Lung microvascular endothelial cell (primary cell): Measurements from ENCODE around the gene MAML2. TPM values are rescaled to one million over a fixed set of nuclear protein-coding genes. Genes with fewer than 3 reads are reported as not detected.
A peak's percentile ranks its signal among the peaks of the same experiment; 100 is the strongest.

ENCODE experiments used
- DNase-seq, 2 donors: peaks; one replicate each; pipeline versions ENCODE4 v3.0.0 to v3.0.0-alpha.2; 2010; ENCODE audit warnings: low read depth in 2 of 2
- total RNA-seq: library from RNA; depleted of rRNA; stranded (reverse); fragments of >200 nt; gene quantifications from 2 replicates; pipeline ENCODE4 v1.2.1, GENCODE V29; 2014

The MAML2 gene
- 4.6 and 5.2 TPM in 2 replicates for total RNA-seq

DNA sequence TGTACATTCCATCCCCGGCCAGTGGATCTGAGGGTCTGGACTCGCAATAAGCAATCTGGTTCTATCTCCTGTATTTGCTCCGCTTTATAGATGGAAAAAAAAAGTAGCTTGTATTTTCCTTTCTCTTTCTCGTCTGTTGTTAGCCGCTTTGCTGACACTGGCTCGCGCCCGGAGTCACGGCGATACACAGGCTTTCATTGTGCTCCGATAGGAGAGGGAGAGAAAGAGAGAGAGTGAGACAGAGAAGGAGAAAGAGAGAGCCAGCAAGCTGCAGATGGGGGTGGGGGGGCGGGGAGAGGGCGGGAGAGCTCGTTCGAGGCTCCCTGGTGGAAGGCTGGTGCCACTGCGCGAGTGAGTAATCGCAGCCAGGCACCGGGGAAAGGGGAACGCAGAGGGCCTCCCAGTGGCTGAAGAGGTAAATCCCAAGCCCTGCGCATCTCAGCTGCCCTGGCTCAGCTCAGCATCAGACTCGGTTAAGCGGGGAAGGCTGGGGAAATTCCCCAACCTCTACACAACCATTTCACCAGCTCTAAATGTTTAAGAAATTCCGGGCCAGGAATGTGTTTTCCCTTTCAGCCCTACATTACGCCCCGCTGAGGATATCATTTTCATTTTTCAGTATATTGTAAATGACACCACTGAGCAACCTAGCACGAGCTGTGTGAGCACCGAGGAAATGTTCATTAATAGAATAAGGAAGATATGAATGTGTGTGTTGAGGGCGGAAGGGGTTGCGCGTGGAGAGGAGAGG is at the start of gene MAML2:
Gene MAML2, minus strand, starts transcription at position 235 of the 751 bp plus-strand sequence. CDS start 1,300 bp downstream, outside the sequence.
- peak; percentile 95 to 96 for DNase-seq

DNA sequence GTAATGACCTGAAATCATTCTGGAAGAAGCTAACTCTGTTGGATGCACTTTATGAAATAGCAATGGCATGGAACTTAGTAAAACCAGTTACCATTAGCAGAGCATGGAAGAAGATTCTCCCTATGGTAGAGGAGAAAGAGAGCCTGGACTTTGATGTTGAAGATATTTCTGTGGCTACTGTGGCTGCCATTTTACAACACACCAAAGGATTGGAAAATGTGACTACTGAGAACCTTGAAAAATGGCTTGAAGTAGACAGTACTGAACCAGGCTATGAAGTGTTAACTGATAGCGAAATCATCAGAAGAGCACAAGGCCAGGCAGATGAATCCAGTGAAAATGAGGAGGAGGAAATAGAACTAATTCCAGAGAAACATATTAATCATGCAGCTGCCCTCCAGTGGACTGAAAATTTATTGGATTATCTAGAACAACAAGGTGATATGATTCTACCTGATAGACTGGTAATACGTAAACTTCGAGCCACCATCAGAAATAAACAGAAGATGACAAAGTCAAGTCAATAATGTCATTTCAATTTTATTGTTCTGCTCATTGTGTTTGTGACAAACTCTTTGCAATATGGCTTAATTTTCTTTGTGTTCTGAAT is 48.8 kb upstream of the MAML2 start:
- peak in 1 of 2 donors; percentile 18 for DNase-seq

DNA sequence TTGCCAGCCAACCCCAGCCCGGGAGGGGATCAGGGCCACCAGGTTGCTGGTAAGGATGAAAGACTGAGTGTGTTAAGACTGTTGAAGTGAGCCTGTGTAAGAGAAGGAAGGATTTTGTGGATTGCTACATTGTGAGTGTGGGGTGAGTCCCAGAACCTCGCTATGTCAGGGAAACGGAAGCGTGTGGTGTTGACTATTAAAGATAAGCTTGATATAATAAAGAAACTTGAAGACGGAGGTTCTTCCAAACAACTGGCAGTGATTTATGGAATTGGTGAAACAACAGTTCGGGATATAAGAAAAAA is 47.4 kb upstream of the MAML2 start:
- DNase-seq = peak; percentile 36 to 66

DNA sequence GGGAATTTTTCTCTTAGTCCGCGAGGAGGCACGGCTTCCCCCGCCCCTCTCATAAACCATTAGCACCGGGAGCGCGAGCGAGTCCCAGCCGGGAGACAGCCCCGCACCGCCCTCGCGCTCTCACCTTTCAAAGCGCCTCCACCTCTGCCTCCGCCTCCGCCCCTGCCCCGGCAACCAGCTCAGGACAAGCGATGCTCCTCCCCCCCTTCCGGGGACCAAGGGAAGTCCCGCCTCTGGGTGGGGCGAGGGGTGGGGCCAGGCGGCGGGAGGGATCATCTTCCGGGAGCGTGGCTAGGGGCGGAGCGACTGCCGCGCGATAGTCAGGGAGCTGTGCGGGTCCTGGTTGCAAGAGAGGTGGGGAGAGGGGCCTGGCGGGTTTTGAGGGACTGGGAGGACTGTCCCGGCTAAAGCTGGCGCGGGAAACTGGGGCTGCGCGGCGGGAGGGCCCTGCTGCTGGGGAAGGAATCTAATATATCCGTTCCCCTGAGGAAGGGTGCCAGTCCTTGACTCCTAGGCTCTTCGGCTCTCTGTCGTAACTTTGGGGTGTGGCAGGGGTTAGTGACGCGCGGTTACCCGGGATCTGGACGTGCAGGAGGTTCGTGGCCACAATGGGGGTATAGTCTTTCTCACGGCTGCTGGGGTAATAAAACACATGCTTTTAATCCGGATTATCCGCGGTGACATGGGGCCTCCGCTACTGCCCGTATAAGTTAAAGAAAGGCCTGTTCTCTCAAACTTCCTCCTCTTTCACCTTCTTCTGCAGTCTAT is 46.9 kb upstream of the MAML2 start, which contains the start of the genes CCDC82 and JRKL:
Gene CCDC82, minus strand, starts transcription at position 193 of the 768 bp plus-strand sequence. CDS start 5,165 bp downstream, outside the sequence.
Gene JRKL, plus strand, starts transcription at position 294 of the 768 bp plus-strand sequence. CDS start 637 bp downstream, outside the sequence.
- DNase-seq = peak; percentile 94 to 95

DNA sequence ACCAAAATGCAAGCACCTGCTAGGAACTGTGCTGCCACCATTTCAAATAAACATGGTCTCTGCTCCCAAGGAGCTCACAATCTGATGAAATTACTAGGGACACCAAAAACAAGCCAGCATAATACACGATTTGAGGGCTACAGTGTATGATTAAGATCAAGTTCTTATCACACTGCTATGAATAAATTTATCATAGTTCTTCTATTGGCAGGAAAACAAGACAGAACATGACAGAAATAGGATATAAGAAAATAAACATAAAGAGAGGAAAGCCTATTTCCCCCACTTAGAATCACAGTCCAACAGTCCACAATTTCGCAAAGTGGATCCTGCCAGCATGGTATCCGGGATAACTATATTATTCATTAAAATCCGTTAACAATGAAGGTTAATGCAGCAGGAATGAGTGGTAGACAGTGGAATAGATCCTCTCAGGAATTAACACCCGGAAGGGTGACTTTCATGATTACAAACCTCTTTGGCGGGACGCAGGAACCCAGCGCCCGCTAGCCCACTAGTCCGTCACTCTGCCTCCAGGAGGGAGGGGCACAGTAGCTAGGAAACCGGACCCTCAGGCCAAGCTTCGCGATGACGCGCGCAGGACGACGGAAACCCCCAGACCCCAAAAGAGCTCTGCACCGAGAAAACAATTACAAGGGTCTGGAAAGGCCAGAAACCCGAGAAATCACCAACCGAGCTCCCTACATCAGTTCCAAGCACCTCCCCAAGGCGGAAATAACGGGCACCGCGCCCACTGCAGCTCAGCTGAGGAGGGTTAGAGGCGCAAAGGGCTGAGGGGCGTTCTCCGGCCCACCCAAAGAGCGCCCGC is 46.1 kb upstream of the MAML2 start:
- DNase-seq = peak; percentile 67 to 68

DNA sequence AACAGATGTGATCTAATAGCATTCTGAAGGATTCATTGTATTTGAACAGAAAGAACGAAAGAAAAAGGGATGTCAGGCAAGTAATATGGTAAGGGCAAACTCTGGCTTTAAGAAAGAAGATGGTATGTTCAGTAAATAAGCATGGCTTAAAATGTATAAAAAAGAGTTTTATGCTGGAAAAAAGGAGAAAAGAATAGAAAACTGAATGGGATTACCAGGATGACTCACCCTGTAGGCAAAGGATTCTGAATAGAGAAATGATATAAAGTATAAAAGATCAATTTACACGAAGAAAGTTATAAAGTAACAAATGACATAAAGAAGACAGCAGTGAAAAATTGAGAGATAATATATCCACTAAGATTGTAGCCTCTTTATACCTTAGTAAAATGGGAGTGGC is 42.2 kb upstream of the MAML2 start:
- DNase-seq = no peak

DNA sequence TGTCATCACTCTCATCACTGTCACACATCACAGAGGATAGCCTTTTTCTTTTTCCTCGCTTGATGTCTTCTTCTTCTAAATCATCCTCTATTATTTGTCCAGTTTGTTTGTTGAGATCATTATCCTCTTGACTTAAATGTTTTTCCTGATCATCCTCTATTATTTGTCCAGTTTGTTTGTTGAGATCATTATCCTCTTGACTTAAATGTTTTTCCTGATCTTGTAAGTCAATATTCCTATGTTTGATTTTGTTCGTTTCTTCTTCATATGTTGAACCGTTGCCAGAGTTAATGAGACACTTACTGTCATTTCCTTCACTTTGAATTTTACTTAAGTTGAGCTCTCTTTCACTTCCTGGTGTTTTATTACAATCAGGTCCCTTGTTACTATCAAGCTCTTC is 41.2 kb upstream of the MAML2 start:
- DNase-seq = no peak

DNA sequence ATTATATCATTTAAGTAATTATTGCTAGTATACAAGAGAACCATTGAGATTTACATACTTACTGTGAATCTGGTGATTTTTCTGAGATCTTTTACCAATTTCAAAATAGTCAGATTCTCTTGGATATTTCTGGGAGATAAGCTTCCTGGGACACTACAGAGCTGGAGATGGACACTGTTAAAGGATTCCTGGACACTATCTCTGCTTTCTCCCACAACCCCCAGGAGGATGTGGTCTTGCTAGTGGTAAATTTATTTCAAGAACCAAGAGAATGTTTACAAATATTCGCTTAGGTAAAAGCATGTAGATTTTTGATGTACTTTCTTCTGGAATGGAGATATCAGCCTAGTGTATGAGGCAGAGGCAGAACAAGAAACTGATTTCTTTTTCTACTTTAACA is 33.8 kb upstream of the MAML2 start:
- DNase-seq = no peak

DNA sequence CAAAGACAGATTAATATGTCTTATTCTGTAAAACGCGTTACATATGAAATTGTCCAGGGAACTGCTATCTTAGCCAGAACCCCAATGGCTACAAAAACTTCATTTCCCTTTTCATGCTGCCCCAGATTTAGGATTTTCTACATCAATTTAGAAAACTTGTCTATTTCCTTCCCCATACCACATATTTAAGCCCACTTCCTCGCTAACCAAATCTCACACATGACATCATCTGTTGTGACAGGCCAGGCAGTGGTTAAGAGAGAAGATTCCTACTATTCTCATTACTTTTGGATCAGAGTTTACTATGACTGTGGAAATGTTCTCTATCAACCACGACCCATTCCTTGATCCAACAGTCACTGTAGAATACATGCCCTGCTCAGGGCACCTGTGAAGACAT is 30.8 kb upstream of the MAML2 start:
- no peak for DNase-seq

DNA sequence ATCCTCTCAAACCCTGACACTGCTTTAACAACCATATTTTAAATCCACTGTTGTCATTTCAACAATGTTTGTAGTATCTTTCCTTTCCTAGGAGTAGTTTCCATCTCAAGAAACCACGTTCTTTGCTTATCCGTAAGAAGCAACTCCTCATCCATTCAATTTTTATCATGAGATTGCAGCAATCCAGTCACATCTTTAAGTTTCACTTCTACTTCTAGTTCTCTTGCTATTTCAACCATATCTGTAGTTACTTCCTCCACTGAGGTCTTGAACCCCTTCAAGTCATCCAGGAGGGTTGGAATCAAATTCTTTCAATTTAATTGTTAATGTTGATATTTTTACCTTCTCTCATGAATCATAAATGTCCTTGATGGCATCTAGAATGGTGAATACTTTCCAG is 24.3 kb upstream of the MAML2 start:
- DNase-seq = no peak

DNA sequence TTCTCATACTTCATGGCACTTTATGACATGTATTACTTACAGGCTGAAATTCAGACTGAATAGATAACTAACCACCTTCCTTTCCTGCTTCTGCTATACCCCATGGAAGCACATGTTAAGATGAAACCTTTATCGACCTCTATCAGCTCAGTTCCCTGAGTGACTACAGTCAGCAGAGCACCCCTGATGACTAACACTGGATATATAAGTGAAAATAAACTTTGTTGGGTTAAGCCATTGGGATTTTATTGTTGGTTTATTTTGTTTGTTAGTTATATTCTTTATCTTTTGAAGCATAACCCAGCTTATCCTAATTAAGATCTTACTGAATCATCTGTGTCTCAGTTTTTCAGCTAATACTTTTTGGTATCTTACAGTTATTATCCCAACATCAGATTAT is 23.0 kb upstream of the MAML2 start:
- DNase-seq = no peak

DNA sequence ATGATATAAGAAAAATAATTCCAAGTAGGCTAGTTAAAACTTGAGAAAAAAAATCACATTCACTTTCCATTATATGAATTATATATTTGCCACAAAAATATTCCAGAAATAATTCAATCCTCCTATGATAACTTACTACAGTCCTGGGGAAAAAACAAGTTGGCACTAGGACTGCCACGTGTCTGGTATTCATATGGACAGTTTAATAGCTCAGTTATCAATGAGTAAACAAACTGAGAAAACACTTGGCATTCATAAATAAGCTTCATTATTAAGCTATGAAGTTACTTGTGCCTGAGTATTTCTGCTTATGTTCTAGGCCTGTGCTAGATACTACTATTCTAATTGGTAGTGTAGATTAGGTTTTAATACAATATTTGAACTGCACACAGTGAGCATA is 22.5 kb upstream of the MAML2 start:
- no peak for DNase-seq

DNA sequence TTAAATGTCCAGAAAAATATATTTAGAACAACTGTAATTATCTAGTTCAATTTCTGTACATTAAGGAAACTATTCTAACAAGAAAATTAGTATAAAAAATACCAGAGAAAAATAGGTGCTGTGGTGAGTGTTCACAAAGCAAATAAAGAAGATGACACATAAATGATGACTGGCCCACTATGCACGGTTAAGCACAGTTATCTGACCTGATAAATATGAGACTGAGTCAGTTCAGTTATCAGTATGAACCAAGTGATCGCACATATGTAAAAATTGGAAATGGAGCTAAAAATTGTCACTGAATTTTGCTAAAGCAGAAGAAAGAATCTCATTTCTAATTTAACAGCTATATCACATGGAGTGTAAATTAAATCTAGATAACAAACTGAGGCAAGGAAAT is 18.8 kb upstream of the MAML2 start:
- no peak for DNase-seq

DNA sequence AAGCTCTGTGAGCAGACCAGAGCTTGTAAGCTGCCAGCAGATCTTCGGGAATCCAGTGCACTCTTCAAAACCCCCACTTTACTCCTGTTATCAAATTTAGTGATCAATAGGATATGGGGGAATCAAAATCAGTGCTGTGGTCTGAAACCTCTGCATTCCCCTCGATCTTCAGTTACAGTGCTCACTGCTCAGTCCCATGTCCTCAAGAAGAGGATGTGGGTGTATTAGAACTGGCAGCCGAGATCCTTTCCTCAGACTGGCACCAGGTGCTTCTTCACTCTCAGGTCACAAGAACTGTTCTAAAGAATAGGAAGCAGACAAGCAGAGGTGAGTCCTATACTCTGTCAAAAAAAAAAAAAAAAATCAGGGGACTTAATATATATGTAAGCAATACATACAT is 15.3 kb upstream of the MAML2 start:
- no peak for DNase-seq

DNA sequence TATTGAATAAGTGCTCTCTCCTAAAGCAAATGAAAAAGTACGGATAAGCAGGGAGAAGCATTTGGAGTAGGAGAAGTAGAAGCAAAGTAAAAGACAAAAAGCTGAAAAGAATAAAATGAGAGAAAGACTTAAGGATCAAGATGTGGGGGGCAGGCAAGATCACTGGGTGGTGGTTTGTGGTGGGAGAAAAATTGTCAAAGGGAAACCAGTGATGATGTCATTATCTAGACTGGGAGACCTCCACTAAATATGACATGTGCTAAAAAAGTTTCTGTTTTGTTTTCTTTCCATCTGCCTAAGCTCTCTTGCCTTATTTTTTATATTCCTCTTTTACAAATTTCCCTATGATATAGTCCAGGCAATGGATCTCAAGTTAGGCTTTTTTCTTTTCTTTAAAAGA is 14.8 kb upstream of the MAML2 start:
- DNase-seq = no peak

DNA sequence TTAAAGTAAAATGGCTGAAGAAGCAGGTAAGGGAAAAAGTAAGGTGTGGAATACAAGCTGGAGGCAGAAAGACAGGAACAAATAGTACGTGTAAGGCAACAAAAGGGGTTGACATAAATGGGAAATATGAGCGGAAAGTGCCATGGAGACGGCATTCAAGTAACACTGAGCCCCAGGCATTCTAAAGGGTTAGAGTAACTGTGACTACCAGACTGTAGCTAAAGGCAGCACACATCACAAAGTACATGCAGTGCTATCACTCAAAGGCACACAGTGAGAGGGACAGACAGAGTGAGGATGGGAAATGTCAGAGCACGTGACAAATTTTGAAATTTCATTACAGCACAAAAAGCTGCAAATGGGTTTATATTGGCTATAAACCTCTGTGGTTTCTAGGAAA is 13.9 kb upstream of the MAML2 start:
- no peak for DNase-seq

DNA sequence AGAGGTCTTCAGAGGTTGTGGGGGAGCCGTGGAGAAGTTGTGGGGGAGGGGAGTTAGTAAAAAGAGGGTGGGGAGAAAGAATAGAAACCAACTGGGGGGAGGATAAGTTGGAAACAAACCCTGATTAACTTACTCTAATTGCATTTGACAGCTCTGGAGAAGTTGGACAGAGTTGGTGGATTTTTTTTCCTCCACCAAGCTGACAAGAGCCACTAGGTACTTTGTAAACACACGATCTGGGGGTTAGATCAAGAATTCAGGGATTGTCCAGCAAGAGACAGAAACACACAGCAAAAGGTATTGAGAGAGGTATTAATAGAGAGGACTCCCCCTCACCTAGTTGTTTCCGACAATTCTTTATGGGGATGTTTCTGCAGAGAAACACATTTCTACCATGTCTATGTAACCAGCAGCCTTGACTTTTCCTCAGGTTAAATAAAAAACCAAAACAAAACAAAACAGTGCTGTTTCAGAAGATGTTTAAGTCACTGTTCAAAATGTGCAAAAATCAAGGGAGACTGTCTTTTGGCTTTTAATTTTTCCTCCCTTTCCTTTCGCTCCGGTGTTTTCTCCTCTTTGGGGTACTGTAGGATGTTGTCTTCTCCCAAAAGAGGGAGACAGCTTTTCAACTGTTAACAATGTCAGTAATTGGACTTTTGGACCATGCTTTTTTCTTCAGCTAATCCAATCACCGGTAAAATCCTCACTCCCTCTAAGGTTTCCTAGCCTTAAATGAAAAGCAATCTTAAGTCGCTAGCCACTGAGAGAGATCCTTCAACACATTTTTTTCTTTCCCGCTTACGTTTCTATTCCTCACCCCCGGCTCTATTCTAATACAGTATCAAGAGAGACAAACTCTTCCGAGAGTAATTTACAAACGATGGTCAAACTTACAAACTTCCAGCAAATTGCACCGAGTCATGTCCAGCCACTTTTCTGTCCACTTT is 708 bp downstream of the MAML2 start:
- peak in 1 of 2 donors; percentile 49 for DNase-seq

DNA sequence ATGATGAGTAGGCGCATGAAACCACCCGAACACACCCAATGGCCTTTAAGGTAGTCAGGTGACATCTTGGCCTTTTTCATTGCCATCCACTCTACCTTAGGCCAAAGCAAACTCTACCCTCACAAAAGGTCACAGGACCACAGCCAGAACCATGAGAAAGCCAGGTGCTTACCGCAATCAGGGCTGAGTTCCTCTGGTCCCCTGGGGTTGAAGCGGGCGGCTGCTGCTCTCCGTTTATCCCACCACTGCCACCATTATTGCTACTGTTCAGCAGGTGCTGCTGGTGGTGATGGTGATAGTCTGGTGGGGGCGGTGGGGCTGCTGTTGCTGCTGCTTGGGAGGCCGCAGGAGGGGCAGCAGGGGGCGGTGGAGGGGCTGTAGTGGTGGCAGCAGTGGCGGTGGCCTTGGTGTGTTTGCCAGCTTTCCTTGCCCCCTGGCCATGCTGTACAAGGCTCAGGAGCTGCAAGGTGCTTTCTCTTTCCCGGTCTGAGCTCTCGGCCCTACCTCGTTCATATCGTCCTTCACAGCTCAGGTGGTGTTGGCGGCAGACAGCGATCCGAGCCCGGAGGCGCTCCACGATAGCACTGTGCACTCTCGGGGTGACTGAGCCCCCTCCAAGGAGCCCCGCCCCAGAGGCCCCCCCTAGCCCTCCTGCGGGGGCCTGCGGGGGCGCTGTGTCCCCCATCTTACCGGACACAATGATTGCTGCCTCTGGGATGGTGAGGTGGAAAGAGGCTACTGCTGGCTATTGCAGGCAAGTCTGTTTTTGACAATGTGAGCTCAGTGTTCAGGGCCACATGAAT is 1.6 kb downstream of the MAML2 start:
- DNase-seq = peak; percentile 62 to 73

DNA sequence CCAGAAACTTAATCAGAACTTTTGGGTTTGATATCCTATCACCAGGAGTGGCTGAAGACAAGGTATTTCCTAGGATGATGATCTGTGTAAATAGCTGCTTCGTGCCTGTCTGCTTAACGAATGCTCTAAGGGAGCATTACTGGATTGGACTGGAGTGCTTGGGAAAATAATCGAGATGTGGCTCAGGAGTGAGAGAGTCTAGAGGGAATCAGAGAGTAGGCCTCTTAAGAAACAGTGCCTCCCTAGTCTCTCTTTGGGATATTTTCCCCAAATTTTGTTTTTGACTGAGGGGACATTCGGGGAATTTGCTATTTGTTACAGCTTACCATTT is 2.5 kb downstream of the MAML2 start:
- DNase-seq = no peak
